DLD1 (cell line): ENCODE data around the gene WDR3.

ENCODE experiments used
- in situ Hi-C: cut with HindIII; loops from 2 replicates; pipeline ENCODE4 v1.10.0; 2017; ENCODE audit warnings: low sequenced_read_pairs

The WDR3 gene

GRCh38 chr1:117933769-117934168, 4.2 kb downstream of the WDR3 start:
- in situ Hi-C loops, result no loop called here

GRCh38 chr1:117942293-117942692, 12.8 kb downstream of the WDR3 start:
- in situ Hi-C loops, result no loop called here

GRCh38 chr1:117952386-117952785, 22.8 kb downstream of the WDR3 start:
- in situ Hi-C loops, result no loop called here

- in situ Hi-C loops, result no loop called here
Observed at GRCh38 chr1:117959364-117959763, 29.8 kb downstream of the WDR3 start.

- in situ Hi-C loops, result no loop called here
Observed at GRCh38 chr1:117964290-117965038, 34.9 kb downstream of the WDR3 start.

DNA sequence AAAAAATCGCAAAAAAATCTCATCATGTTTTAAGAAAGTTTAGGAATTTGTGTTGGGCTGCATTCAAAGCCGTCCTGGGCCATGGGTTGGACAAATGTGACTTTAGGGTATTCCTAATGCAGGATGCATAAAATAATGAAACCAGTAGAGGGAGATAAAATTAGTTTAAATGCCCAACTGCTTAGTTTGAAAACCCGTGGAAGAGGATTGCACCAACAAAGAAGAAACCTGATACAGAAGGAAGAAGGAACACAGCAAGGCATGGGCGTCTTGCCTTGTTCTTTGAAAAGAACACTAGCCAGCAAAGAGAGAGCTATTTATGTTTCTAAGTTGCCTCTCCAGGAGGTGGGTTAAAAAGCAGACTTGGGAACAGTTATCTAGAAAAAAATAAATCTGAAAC, 37.9 kb downstream of the WDR3 start:
- in situ Hi-C loops, result no loop called here

- in situ Hi-C loops, result no loop called here
Observed at GRCh38 chr1:117967881-117968280, 38.3 kb downstream of the WDR3 start.

GRCh38 chr1:117970252-117970651, 40.7 kb downstream of the WDR3 start:
- in situ Hi-C loops, result no loop called here

- in situ Hi-C loops, result no loop called here
Observed at GRCh38 chr1:117971777-117972176, 42.2 kb downstream of the WDR3 start.

DNA sequence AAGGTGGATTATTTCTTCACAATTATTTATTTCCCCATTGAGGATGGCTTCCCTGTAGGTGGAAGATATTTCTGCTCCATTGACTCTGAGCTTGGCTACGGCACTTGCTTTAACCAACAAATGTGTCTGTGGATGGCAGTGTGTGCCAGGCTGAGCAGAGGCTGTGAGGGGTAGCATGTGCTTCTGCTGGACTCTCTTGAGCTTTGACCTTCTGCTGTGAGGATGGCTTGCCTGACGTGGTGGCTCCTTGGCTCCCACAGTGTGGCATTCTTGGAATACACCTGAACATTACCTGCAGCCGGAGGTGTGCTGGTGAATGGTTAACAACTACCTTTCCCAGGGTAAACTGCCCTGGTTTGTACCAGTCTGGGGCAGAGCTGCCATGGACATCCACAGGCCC, 46.8 kb downstream of the WDR3 start:
- in situ Hi-C loops, result no loop called here

DNA sequence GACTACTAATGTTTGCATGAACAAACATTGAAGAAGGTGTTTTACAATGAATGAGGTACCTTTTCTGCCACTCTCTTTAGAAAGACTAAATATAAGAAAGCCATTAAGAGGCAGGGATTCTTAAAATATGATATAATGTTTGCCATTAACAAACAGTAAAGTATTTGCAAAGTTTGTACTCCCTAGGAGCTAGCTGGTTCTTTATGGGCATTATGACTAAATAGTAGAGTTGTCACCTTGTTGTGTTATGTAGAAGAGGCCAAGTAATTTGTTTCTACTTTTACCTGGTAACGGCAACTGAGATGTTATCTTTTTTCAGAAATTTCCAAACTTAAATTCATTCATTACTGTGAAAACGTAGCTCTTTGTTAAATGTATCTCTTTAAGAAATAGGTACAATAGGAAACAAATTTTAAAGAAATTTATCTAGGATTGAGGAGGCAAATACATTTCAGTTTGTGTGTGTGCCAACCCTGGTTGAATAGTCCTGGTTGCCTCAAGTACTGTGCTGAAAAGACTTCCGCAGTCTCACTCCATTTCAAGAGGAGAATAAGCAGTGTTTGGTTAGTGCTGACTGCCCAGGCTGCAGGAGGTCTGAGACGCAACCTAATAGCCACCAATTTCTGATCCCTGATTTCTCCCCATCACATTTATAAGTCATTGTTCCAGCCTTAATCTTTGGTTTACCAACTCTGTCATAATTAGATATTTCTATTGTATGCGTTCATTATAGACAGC, 52.1 kb downstream of the WDR3 start:
- in situ Hi-C loops, result no loop called here

- in situ Hi-C loops, result no loop called here
Observed at GRCh38 chr1:117985239-117985638, 55.7 kb downstream of the WDR3 start.

GRCh38 chr1:117985973-117986372, 56.4 kb downstream of the WDR3 start:
- in situ Hi-C loops, result no loop called here

GRCh38 chr1:118004312-118004711, 74.8 kb downstream of the WDR3 start:
- in situ Hi-C loops, result no loop called here

DNA sequence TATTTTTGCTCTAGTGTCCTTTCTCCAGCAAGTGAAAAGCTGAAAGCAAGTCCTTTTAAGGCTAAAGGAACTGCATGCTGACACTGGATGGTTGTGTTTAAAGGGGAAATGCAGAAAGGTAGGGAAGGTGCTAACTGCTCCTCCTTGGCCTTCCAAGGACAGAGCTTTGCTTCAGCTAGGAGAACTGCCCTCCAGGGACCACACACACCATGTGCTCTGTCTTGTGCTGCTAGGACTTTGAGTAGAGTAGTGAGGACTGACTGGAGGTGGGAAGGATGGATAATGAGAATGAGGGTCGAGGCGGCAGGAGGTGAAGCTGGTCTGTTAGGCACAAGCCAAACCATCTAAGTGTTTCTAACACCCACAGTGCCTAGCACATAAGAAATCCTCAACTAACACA, 77.9 kb downstream of the WDR3 start:
- in situ Hi-C loops, result no loop called here

- in situ Hi-C loops, result no loop called here
Observed at GRCh38 chr1:118008011-118008410, 78.5 kb downstream of the WDR3 start.

- in situ Hi-C loops, result no loop called here
Observed at GRCh38 chr1:118012515-118013124, 83.1 kb downstream of the WDR3 start.

DNA sequence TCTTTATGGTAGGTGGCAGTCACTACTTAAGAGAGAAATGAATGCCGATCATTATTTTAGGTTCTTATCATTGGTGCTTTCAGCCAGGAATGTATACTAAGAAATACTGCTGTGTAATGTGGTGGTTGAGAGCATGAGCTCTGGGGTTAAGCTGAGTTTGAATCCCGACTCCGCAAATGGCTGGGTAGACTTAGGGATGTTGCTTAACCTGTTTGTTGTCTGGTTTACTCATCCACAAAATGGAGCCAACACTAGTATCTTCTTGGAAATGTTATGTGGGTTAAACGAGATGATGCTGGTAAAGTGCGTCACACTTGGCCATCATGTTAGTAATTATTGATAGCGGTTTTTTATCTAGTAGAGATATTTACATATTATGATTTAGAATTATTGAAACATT, 83.8 kb downstream of the WDR3 start:
- in situ Hi-C loops, result no loop called here

GRCh38 chr1:118013938-118014337, 84.4 kb downstream of the WDR3 start:
- in situ Hi-C loops, result no loop called here
